HG03469 (cell line): Measurements from ENCODE around the gene SLC43A3.
"Not testable (repeated sequence)": the region's sequence is repeated elsewhere in the genome, so short reads cannot be mapped to it uniquely, and the experiment has no call there.

Source experiments
- ATAC-seq: cut with Tn5 transposase; IDR thresholded peaks from one replicate; pipeline ENCODE4 v1.9.1; 2021; ENCODE audit warnings: mild to moderate bottlenecking, moderate library complexity, moderate number of reproducible peaks; ENCODE audit not compliant: unreplicated experiment

SLC43A3 gene

GRCh38 chr11:57407941-57408475 lies 18.9 kb downstream of the SLC43A3 start:
- no peak for ATAC-seq

GRCh38 chr11:57407010-57407920 lies 19.7 kb downstream of the SLC43A3 start:
- ATAC-seq: no peak

- ATAC-seq: peak; percentile 79
Observed at GRCh38 chr11:57406337-57406904, 20.5 kb downstream of the SLC43A3 start.

- ATAC-seq: no peak
Observed at GRCh38 chr11:57405271-57405860, 21.6 kb downstream of the SLC43A3 start.

GRCh38 chr11:57403802-57404147 lies 23.1 kb downstream of the SLC43A3 start:
- no peak for ATAC-seq

- not testable (repeated sequence) for ATAC-seq
Observed at GRCh38 chr11:57403003-57403801, 23.7 kb downstream of the SLC43A3 start.

GRCh38 chr11:57402188-57403002 lies 24.5 kb downstream of the SLC43A3 start:
- no peak for ATAC-seq

- no peak for ATAC-seq
Observed at GRCh38 chr11:57399972-57400578, 26.8 kb downstream of the SLC43A3 start.

GRCh38 chr11:57399221-57399620 lies 27.7 kb downstream of the SLC43A3 start:
- no peak for ATAC-seq

GRCh38 chr11:57397394-57397990 lies 29.4 kb downstream of the SLC43A3 start:
- no peak for ATAC-seq

GRCh38 chr11:57396744-57397143 lies 30.2 kb downstream of the SLC43A3 start:
- no peak for ATAC-seq

GRCh38 chr11:57395905-57396623 lies 30.9 kb downstream of the SLC43A3 start:
- ATAC-seq: no peak

GRCh38 chr11:57394203-57394965 lies 32.5 kb downstream of the SLC43A3 start:
- ATAC-seq: no peak

- no peak for ATAC-seq
Observed at GRCh38 chr11:57392763-57393105, 34.2 kb downstream of the SLC43A3 start.

- ATAC-seq: no peak
Observed at GRCh38 chr11:57392066-57392762, 34.7 kb downstream of the SLC43A3 start.

GRCh38 chr11:57391539-57391938 lies 35.4 kb downstream of the SLC43A3 start:
- ATAC-seq: no peak

GRCh38 chr11:57391111-57391510 lies 35.8 kb downstream of the SLC43A3 start:
- ATAC-seq: no peak
